NCI-H146 treated with DMSO at 0.1 percent for 48 hours (cell line): ENCODE results near the gene ATP13A2.

Experiments used
- DNase-seq: peaks from one replicate; lab custom pipeline; 2025; ENCODE audit not compliant: unreplicated experiment; lab: John Stamatoyannopoulos, UW

Gene ATP13A2

DNA sequence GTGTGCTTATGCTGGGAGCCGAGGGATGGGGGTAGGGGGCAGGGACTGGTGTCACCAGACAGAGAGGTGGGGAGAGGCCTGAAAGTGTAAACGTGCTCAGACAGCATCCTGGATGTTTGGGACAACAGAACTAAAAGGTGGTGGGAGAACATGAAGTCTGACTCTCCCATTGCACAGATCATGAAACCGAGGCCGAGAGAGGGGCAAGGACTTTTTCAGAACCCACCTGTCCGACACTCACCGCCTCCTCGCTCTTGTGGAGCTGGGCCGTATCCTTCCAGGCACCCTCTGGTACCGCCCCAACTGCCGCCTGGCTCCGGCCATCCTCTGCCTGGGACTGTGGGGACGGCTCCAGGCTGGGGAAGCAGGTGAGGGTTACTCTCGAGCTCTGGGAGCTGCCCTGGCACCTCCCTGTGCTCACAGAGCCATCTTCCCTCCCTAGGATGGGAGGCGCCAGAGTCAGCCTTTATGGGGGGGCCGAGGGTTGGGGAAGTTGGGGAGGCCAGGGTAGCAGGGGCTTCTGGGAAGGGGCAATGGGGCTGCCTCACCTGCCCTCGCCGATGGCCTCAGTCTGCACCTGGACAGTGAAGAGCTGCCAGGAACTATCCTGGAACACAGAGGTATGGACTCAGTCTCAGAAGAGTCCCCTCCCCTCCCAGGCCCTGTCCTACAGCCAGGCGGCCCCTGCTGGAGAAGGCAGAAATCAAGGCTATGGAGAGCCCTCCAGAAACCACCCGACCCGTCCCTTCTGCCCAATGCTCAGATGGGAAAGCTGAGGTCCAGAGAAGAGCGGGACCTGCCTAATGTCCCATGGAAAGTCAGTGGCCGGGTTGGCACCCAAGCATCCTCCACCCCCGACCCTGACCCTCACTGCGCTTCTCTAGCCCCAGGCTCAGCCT is 7.0 kb downstream of the ATP13A2 start:
- no peak for DNase-seq

- DNase-seq, result no peak
Measured at GRCh38 chr1:17002524-17002902, 9.2 kb downstream of the ATP13A2 start.

GRCh38 chr1:17001760-17002523 is 9.8 kb downstream of the ATP13A2 start:
- no peak for DNase-seq

DNA sequence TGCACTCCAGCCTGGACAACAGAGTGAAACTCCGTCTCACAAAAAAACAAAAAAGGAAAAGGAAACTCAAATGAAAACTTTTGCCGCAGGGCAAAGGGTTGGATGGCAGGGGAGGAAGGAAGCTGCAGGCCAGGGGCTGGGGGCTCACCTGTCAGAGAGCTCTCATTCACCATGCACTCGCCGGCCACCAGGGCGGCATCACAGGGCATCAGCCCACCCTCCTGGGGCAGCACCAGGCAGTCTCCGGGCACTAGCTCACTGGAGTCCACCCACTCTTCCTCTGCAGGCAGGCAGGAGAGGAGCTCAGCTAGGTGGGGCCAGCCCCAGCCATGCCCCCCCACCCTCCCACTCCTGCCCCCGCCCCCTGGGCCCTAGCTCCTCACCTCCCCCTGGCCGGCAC is 11.9 kb downstream of the ATP13A2 start:
- DNase-seq, result no peak

GRCh38 chr1:16998589-16998988 is 13.1 kb downstream of the ATP13A2 start:
- DNase-seq, result no peak

GRCh38 chr1:16996845-16997244 is 14.9 kb downstream of the ATP13A2 start:
- no peak for DNase-seq

DNA sequence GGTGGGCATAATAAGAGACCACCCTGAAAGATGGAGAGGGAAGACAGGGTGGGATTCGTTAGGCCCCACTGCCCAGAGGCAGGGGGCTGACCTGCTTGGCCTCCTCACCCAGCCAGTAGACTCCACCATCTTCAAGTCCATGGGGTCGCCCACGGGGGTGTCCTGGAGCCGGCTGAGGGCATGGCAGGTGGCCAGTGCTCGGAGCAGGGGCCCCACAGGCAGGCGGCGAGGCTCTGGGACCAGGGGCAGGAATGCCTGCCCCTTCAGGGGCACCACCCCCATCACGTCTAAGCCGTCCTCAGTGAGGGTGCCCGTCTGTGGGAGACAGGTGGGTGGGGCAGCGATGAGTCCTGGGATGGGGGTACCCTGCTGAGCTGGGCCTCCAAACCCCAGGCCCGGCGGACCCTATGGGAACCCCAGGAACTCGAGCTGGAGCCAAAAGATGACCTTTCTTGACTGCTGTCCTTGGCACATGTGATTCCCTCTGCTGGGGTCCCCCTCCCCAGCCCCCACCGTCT is 18.1 kb downstream of the ATP13A2 start:
- DNase-seq, result no peak

DNA sequence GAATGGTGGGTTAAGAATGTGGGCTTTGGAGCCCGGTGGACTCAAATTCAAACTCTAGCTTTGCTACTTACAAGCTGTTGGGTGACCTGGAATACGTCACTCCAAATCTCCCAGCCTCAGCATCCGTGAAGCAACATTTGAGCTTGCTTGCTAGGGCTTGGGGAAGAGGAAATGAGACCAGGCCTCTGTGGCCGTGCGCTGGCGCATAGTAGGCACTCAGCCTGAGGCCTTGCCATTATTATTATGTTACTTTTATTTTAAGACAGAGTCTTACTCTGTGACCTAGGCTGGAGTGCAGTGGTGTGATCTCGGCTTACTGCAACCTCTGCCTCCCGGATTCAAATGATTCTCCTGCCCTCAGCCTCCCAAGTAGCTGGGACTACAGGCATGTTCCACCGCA is 19.1 kb downstream of the ATP13A2 start:
- no peak for DNase-seq

- no peak for DNase-seq
Measured at GRCh38 chr1:16992102-16992501, 19.6 kb downstream of the ATP13A2 start.

GRCh38 chr1:16991571-16991970 is 20.2 kb downstream of the ATP13A2 start:
- no peak for DNase-seq

DNA sequence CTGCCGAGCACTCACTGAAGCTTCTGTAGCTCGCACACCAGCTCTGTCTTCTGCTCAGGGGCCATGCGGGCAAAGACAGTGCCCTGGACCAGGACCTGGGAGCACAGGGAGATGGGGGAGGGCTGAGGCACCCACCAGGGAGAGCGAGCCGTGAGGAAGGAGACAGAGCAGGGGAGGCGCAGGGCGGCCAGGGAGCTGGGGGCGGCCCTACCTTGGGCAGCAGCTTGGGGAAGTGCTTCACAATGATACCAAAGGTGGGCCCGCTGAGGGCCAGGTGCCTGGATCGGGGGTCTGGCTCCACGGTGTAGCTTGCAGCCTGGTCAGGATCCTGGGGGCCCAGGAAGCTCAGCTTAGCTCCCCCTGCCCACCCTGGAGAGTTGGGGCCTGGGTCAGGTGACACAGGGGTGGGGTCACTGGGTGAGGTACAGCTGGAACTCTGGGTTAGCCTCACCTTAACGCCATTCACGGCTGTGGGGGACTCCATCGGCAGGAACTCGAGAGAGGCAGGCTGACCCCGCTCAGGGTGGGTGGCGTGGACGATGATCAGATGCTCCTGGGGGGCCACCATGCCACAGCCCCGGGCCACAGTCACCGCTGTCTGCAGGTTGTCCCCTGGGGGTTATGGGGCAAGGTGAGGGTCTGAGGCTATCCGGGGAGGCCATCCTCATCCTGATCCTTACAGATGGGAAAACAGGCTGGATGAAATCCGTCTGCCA is 21.9 kb downstream of the ATP13A2 start:
- no peak for DNase-seq

GRCh38 chr1:16988210-16988609 is 23.5 kb downstream of the ATP13A2 start:
- no peak for DNase-seq

DNA sequence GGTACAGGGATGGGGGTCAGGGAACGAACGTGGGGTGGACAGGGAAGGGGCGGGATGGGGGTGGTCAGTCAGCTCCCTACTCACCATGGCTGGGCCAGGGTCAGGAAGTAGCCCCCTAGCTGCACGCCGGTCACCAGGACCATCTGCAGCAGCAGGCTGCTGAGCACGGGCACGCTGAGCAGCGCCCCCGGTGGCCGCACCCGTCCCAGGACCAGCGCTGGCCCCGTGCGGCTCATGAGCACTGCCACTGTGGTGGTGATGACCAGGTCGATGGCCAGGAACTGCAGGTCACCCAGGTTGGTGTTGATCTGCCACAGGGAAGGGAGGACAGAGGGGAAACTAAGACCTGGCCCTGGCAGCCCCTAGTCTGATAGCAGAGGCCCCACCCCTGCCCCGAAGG is 24.8 kb downstream of the ATP13A2 start:
- no peak for DNase-seq

- DNase-seq, result no peak
Measured at GRCh38 chr1:16986560-16986959, 25.2 kb downstream of the ATP13A2 start.

DNA sequence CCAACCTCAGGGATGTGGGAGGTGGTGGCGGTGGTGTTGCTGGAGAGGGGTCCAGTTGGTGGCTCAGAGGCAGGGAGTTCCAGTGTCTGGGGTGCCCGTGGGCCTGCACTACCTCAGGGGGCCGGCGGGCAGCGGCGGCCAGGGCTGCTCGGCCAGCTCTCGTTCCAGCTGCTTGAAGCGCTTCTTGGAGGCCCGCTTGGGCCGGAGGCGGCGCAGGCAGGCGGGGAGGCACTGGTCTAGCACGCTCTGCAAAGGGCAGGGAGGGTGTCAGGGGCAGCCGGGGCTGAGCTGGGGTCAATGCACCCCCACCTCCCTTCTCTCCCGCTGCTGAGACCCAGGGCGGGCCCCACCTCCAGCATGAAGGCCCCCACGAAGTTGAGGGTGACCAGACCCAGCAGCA is 25.6 kb downstream of the ATP13A2 start:
- DNase-seq, result no peak

GRCh38 chr1:16984717-16985116 is 27.0 kb downstream of the ATP13A2 start:
- DNase-seq, result no peak

DNA sequence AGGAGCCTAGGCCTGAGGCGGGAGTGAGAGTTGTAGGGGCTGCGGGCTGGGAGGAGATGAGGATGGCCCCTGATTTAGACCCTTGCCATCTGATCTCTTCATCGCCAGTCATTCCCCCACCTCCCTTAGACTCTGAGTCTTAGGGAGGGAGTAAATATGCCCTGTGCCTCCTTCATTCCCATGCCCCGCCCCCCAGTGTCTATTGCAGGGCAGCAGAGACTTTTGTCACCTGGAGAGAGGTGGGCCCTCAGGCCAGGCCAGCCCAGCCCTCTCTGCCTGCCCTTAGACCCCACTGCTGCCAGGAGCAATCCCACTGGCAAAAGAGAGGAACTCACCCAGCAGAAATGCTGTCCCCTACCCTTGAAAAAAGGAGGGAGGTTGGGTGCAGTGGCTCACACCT is 28.1 kb downstream of the ATP13A2 start:
- DNase-seq, result no peak

- DNase-seq, result no peak
Measured at GRCh38 chr1:16982902-16983301, 28.8 kb downstream of the ATP13A2 start.

GRCh38 chr1:16981269-16981849 is 30.4 kb downstream of the ATP13A2 start:
- DNase-seq, result no peak

GRCh38 chr1:16980473-16981268 is 31.1 kb downstream of the ATP13A2 start, which contains the start of gene MFAP2:
TSS of gene MFAP2 (minus strand) at chr1:16980620. CDS start at chr1:16978273, 2,347 bp downstream.
- DNase-seq, result no peak
